ENCODE results near the gene FHL3. TPM values are rescaled to one million over a fixed set of nuclear protein-coding genes. Genes with fewer than 3 reads are reported as not detected.
A peak's percentile ranks its signal among the peaks of the same experiment; 100 is the strongest.

FHL3 gene
- total and polyA plus RNA-seq, 9 of the 15 experiments (the other 6 are each of a cell fraction or from before 2014, with no cell fraction given): 6.1 to 144 (median 34.1) TPM

GRCh38 chr1:38000529-38001455 is 4.5 kb downstream of the FHL3 start (continued):
- TF ChIP-seq VEZF1 (CRISPR knock-in tag; IDR thresholded peaks at IDR 0.05): no peak
- TF ChIP-seq NCOR1 (IDR thresholded peaks at IDR 0.05): no peak
- TF ChIP-seq CXXC5 (CRISPR knock-in tag; IDR thresholded peaks at IDR 0.05): peak; percentile 6; the same call in 1 of the 2 replicates
- no peak for TF ChIP-seq ZBTB5 (IDR thresholded peaks at IDR 0.05)
- 0 out of 2 replicates have a peak, but pooled peaks have one; percentile 4 for TF ChIP-seq ZNF589 (CRISPR knock-in tag; IDR thresholded peaks at IDR 0.05; ENCODE audit: low read depth)
- no peak for TF ChIP-seq FUS (optimal IDR thresholded peaks at IDR 0.05; ENCODE audit: low read depth, low read length)
- 0 out of 2 replicates have a peak, but pooled peaks have one; percentile 22 for TF ChIP-seq SMARCA4 (IDR thresholded peaks at IDR 0.05)
- no peak for TF ChIP-seq MIER1 (IDR thresholded peaks at IDR 0.05; ENCODE audit: low read depth)
- no peak for TF ChIP-seq ZNF740 (CRISPR knock-in tag; IDR thresholded peaks at IDR 0.05)
- no peak for TF ChIP-seq ZNF740 (tag; IDR thresholded peaks at IDR 0.05)
- peak; percentile 1; the same call in 1 of the 2 replicates for TF ChIP-seq MAFK (IDR thresholded peaks at IDR 0.05; ENCODE audit: low read length)
- TF ChIP-seq GATA2 (CRISPR knock-in tag; IDR thresholded peaks at IDR 0.05): no peak
- TF ChIP-seq ATF3 (IDR thresholded peaks at IDR 0.05): peak; percentile 96
- no peak for TF ChIP-seq ATF3 (CRISPR knock-in tag; conservative IDR thresholded peaks at IDR 0.05)
- no peak; the same call in 1 of the 2 replicates for TF ChIP-seq ZNF592 (IDR thresholded peaks at IDR 0.05)
- TF ChIP-seq RFX7 (CRISPR knock-in tag; IDR thresholded peaks at IDR 0.05): no peak
- TF ChIP-seq TBL1XR1 (IDR thresholded peaks at IDR 0.05; ENCODE audit: low read length in 2 of 2): no peak
- TF ChIP-seq CBX1 (IDR thresholded peaks at IDR 0.05; ENCODE audit: low read depth): no peak
